Measurements from ENCODE around the gene REM2.
A peak's percentile ranks its signal among the peaks of the same experiment; 100 is the strongest.

Gene REM2

GRCh38 chr14:22847661-22848341 is 35.2 kb upstream of the REM2 start:
- Histone ChIP-seq H4K20me1 (ENCODE audit: insufficient read depth, low read length, poor library complexity, severe bottlenecking) (no peaks in the 10 kb centered on the region), H3K9me3 (ENCODE audit: insufficient read depth, low read depth, low read length) (no peaks in the 10 kb centered on the region), H3K27me3 (ENCODE audit: insufficient read depth, low read length, poor library complexity, severe bottlenecking) (peaks cover 4% of the 10 kb centered on the region), H3K79me2 (ENCODE audit: insufficient read depth, low read length) (no peaks in the 10 kb centered on the region), H2AFZ (ENCODE audit: low read length) (no peak overlapping the region), H3K36me3 (ENCODE audit: insufficient read depth, low read length) (no peaks in the 10 kb centered on the region), H3F3A (ENCODE audit: low read depth) (no peaks in the 10 kb centered on the region), H3K4me1 (ENCODE audit: insufficient read depth, low read length, poor library complexity, severe bottlenecking) (peaks cover 12% of the 10 kb centered on the region), H3K4me2 (ENCODE audit: low read depth, low read length, poor library complexity, severe bottlenecking) (no peak overlapping the region), H3K9ac (ENCODE audit: low read depth, low read length, poor library complexity, severe bottlenecking) (no peak overlapping the region), H3K9me2 (replicated peaks; ENCODE audit: low read depth, low read length) (no peaks in the 10 kb centered on the region), H3K4me3 (ENCODE audit: low read length, poor library complexity, severe bottlenecking) (no peak overlapping the region)
- TF ChIP-seq, protein P1, sequence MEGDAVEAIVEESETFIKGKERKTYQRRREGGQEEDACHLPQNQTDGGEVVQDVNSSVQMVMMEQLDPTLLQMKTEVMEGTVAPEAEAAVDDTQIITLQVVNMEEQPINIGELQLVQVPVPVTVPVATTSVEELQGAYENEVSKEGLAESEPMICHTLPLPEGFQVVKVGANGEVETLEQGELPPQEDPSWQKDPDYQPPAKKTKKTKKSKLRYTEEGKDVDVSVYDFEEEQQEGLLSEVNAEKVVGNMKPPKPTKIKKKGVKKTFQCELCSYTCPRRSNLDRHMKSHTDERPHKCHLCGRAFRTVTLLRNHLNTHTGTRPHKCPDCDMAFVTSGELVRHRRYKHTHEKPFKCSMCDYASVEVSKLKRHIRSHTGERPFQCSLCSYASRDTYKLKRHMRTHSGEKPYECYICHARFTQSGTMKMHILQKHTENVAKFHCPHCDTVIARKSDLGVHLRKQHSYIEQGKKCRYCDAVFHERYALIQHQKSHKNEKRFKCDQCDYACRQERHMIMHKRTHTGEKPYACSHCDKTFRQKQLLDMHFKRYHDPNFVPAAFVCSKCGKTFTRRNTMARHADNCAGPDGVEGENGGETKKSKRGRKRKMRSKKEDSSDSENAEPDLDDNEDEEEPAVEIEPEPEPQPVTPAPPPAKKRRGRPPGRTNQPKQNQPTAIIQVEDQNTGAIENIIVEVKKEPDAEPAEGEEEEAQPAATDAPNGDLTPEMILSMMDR (conservative IDR thresholded peaks at IDR 0.05; ENCODE audit: low read length) = peak; percentile 43; the same call in 1 of the 2 replicates
- TF ChIP-seq EZH2phosphoT487 (IDR thresholded peaks at IDR 0.05; ENCODE audit: borderline replicate concordance) = no peak

GRCh38 chr14:22848351-22849164 is 34.5 kb upstream of the REM2 start:
- Histone ChIP-seq H3K36me3 (ENCODE audit: insufficient read depth, low read length) (no peaks in the 10 kb centered on the region), H3K4me2 (ENCODE audit: low read depth, low read length, poor library complexity, severe bottlenecking) (no peak overlapping the region), H3K27me3 (ENCODE audit: insufficient read depth, low read length, poor library complexity, severe bottlenecking) (peaks cover 4% of the 10 kb centered on the region), H4K20me1 (ENCODE audit: insufficient read depth, low read length, poor library complexity, severe bottlenecking) (no peaks in the 10 kb centered on the region), H3K9ac (ENCODE audit: low read depth, low read length, poor library complexity, severe bottlenecking) (no peak overlapping the region), H3F3A (ENCODE audit: low read depth) (no peaks in the 10 kb centered on the region), H3K4me1 (ENCODE audit: insufficient read depth, low read length, poor library complexity, severe bottlenecking) (peaks cover 17% of the 10 kb centered on the region), H3K4me3 (ENCODE audit: low read length, poor library complexity, severe bottlenecking) (no peak overlapping the region), H2AFZ (ENCODE audit: low read length) (no peak overlapping the region), H3K9me3 (ENCODE audit: insufficient read depth, low read depth, low read length) (no peaks in the 10 kb centered on the region), H3K79me2 (ENCODE audit: insufficient read depth, low read length) (no peaks in the 10 kb centered on the region), H3K9me2 (replicated peaks; ENCODE audit: low read depth, low read length) (no peaks in the 10 kb centered on the region)
- TF ChIP-seq, protein P1 (conservative IDR thresholded peaks at IDR 0.05; ENCODE audit: low read length) = no peak
- no peak for TF ChIP-seq EZH2phosphoT487 (IDR thresholded peaks at IDR 0.05; ENCODE audit: borderline replicate concordance)

DNA sequence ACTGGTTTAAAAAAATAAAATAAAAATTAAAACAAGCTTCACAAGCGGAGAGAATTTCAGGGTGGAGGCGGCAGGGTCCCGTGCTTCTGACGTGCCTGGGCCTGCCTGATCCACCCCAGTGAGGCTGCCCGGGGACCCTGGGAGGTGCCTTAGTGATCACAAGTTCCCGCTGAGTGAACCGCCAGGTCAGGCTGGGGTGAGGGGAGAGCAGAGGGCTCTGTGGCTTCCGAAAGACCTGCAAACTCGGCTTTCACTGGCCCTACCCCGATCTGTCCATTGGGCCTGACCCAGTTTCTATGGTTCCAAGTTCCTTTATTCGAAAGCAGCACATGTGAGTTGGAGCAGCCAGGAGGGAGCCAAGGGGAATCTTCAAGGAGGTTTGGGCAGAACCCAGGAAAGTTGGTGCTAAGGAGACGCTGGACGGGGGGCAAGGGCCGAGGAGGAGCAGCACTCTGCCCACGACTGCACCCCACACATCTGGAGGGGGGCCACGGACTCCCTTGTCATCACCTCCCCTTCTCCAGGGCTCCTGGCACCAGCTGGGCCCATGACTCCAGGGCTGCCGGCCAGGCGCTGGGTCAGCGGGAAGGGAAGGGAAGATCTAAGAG is 33.7 kb upstream of the REM2 start:
- Histone ChIP-seq H3F3A (ENCODE audit: low read depth) (no peaks in the 10 kb centered on the region), H3K4me2 (ENCODE audit: low read depth, low read length, poor library complexity, severe bottlenecking) (no peak overlapping the region), H3K9ac (ENCODE audit: low read depth, low read length, poor library complexity, severe bottlenecking) (no peak overlapping the region), H3K36me3 (ENCODE audit: insufficient read depth, low read length) (no peaks in the 10 kb centered on the region), H3K9me3 (ENCODE audit: insufficient read depth, low read depth, low read length) (no peaks in the 10 kb centered on the region), H3K9me2 (replicated peaks; ENCODE audit: low read depth, low read length) (no peaks in the 10 kb centered on the region), H3K4me3 (ENCODE audit: low read length, poor library complexity, severe bottlenecking) (no peak overlapping the region), H2AFZ (ENCODE audit: low read length) (no peak overlapping the region), H3K4me1 (ENCODE audit: insufficient read depth, low read length, poor library complexity, severe bottlenecking) (peaks cover 17% of the 10 kb centered on the region), H3K27me3 (ENCODE audit: insufficient read depth, low read length, poor library complexity, severe bottlenecking) (peaks cover 8% of the 10 kb centered on the region), H3K79me2 (ENCODE audit: insufficient read depth, low read length) (no peaks in the 10 kb centered on the region), H4K20me1 (ENCODE audit: insufficient read depth, low read length, poor library complexity, severe bottlenecking) (no peaks in the 10 kb centered on the region)
- TF ChIP-seq, protein P1 (conservative IDR thresholded peaks at IDR 0.05; ENCODE audit: low read length) = no peak
- TF ChIP-seq EZH2phosphoT487 (IDR thresholded peaks at IDR 0.05; ENCODE audit: borderline replicate concordance) = no peak

All from Loucy (cell line).